WTC11 (cell line): ENCODE results near the gene STX8. TPM values are rescaled to one million over a fixed set of nuclear protein-coding genes. Genes with fewer than 3 reads are reported as not detected.

Source experiments
- ATAC-seq: fragments of 200-7000 bp; cut with Tn5 transposase; 2 replicates; pipeline ENCODE4 v1.10.0; 2021; ENCODE audit warnings: mild to moderate bottlenecking, moderate library complexity
- CTCF ChIA-PET: fragments of 300-600 bp; sonication (Branson Sonifier 250); formaldehyde crosslinking; loops from one replicate; lab custom pipeline; 2021; ENCODE audit warnings: antibody characterized with exemption; lab: Charles Lee
- POLR2A ChIA-PET: fragments of 350-600 bp; sonication (Branson Sonifier 250); formaldehyde crosslinking; loops from one replicate; lab custom pipeline; 2021; ENCODE audit warnings: antibody characterized with exemption; lab: Charles Lee
- DNase-seq: peaks from one replicate; pipeline ENCODE4 v3.0.0; 2021; ENCODE audit warnings: low spot score
- H3K27ac Mint-ChIP-seq: 2 replicates; pipeline ENCODE4 v1.8.0; 2021; ENCODE audit warnings: mixed read lengths
- H3K27me3 Mint-ChIP-seq: 2 replicates; pipeline ENCODE4 v1.8.0; 2021; ENCODE audit warnings: low read depth, mild to moderate bottlenecking, moderate library complexity, mixed read lengths
- H3K36me3 Mint-ChIP-seq: 2 replicates; pipeline ENCODE4 v1.8.0; 2021; ENCODE audit warnings: mixed read lengths
- H3K4me1 Mint-ChIP-seq: 2 replicates; pipeline ENCODE4 v1.8.0; 2022; ENCODE audit warnings: mixed read lengths
- H3K4me3 Mint-ChIP-seq: 2 replicates; pipeline ENCODE4 v1.8.0; 2021; ENCODE audit warnings: mild to moderate bottlenecking, moderate library complexity, mixed read lengths
- H3K9me3 Mint-ChIP-seq: 2 replicates; pipeline ENCODE4 v1.8.0; 2021; ENCODE audit warnings: mixed read lengths
- CREM ChIP-seq: sonication (generic); formaldehyde crosslinking; IDR thresholded peaks from 2 replicates; pipeline ENCODE4 v1.8.1; 2022; ENCODE audit warnings: mild to moderate bottlenecking, missing genetic modification reagents, moderate library complexity
- ESRRA ChIP-seq: sonication (generic); formaldehyde crosslinking; IDR thresholded peaks from 2 replicates; pipeline ENCODE4 v1.8.1; 2022; ENCODE audit warnings: mild to moderate bottlenecking, missing genetic modification reagents, borderline replicate concordance
- ETV6 ChIP-seq: sonication (generic); formaldehyde crosslinking; IDR thresholded peaks from 2 replicates; pipeline ENCODE4 v1.8.1; 2022; ENCODE audit warnings: mild to moderate bottlenecking, missing genetic modification reagents
- GTF2I ChIP-seq: fragments of 250-450 bp; sonication (Bioruptor Pico); conservative IDR thresholded peaks from 2 replicates; pipeline ENCODE4 v1.4.0; 2021; ENCODE audit warnings: mild to moderate bottlenecking
- JAZF1 ChIP-seq: fragments of 250-450 bp; sonication (Bioruptor Pico); IDR thresholded peaks from 2 replicates; pipeline ENCODE4 v1.9.0; 2021; ENCODE audit warnings: moderate library complexity, mild to moderate bottlenecking, inconsistent platforms
- SOX15 ChIP-seq: fragments of 250-450 bp; sonication (Bioruptor Pico); IDR thresholded peaks from 2 replicates; pipeline ENCODE4 v1.9.0; 2021; ENCODE audit warnings: mild to moderate bottlenecking
- TEAD1 ChIP-seq: sonication (generic); formaldehyde crosslinking; IDR thresholded peaks from 2 replicates; pipeline ENCODE4 v1.8.0; 2022; ENCODE audit warnings: mild to moderate bottlenecking, missing genetic modification reagents
- total RNA-seq: library from RNA; stranded (reverse); gene quantifications from 3 replicates; pipeline ENCODE4 v1.2.3, GENCODE V29; 2021
- TF ChIP-seq, protein P1 (sequence below): fragments of 250-450 bp; sonication (Bioruptor Pico); IDR thresholded peaks from 2 replicates; pipeline ENCODE4 v1.9.0; 2021; ENCODE audit warnings: mild to moderate bottlenecking
- TF ChIP-seq, protein P2 (sequence below): sonication (generic); formaldehyde crosslinking; conservative IDR thresholded peaks from 2 replicates; pipeline ENCODE4 v1.8.1; 2022; ENCODE audit warnings: mild to moderate bottlenecking, missing genetic modification reagents
- TF ChIP-seq, protein P3 (sequence below): sonication (generic); formaldehyde crosslinking; IDR thresholded peaks from 2 replicates; pipeline ENCODE4 v1.8.1; 2022; ENCODE audit warnings: mild to moderate bottlenecking, moderate library complexity, missing genetic modification reagents
- TF ChIP-seq, protein P4 (sequence below): fragments of 250-450 bp; sonication (Bioruptor Pico); IDR thresholded peaks from 2 replicates; pipeline ENCODE4 v1.8.0; 2021; ENCODE audit warnings: mild to moderate bottlenecking
- TF ChIP-seq, protein P5 (sequence below): sonication (generic); formaldehyde crosslinking; conservative IDR thresholded peaks from 2 replicates; pipeline ENCODE4 v1.8.1; 2023; ENCODE audit warnings: mild to moderate bottlenecking, low read depth, missing genetic modification reagents, moderate library complexity
- TF ChIP-seq, protein P6 (sequence below): fragments of 250-450 bp; sonication (Bioruptor Pico); IDR thresholded peaks from 2 replicates; pipeline ENCODE4 v1.9.0; 2021; ENCODE audit warnings: mild to moderate bottlenecking, borderline replicate concordance
- TF ChIP-seq, protein P7 (sequence below): sonication (generic); formaldehyde crosslinking; IDR thresholded peaks from 2 replicates; pipeline ENCODE4 v1.8.1; 2023; ENCODE audit warnings: mild to moderate bottlenecking, missing genetic modification reagents
- TF ChIP-seq, protein P8 (sequence below): fragments of 200-600 bp; IDR thresholded peaks from 2 replicates; pipeline ENCODE4 v1.8.0; 2022; ENCODE audit warnings: antibody characterized with exemption

Gene STX8
- total RNA-seq, 1 experiment from 2014 or later, result 39.9 TPM

DNA sequence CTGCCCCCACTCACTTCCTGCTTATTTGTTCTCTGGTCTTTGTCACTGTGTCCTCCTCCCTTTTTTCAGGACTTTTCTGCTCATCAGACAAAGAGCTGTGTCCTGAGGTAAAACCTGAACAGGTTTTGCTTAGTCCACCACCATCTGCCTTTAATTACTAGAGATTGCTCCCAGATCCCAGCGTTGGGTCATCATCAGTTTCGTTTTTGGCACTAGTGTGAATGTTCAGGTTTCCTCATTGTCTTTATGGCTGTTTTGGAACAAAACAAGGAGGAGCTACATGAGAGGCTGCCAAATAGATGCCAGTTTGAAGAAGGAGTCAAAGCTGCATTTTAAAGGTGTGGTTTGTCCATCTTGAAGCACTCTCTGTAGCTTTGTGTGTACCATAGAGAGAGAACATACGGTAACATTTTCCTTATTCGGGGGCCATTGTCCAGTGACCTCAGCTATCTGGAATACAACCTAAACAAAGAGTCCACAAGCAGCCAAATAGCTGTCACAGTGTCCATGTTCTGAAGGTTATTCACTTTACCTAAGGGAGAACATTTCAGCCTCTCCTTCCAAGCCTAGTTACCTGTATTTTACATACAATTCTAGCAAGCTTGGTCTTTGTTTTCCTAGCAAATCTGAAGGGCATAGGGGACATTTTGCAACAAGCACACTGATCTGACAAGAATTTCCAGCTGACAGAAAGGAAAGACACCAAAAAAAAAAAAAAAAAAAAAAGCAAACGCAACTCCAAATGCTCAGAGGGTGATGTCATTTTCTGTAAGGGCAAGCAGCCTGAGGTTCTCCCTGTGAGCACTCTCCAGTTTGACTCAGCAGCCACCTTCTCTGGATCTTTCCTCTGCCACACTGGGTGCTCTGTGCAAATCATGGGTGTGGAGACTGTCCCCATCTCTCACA, 358.2 kb downstream of the STX8 start:
- Mint-ChIP-seq H3K4me3 (no peak overlapping the region), H3K4me1 (peaks cover 20% of the 10 kb centered on the region), H3K27ac (no peak overlapping the region), H3K27me3 (no peaks in the 10 kb centered on the region; the same call in 1 of the 2 replicates), H3K9me3 (peaks cover 19% of the 10 kb centered on the region), H3K36me3 (peaks cover 19% of the 10 kb centered on the region)
- ChIA-PET CTCF (interaction anchor here (0.8 to 1.4 kb wide), 2 partner anchors 39 to 75 kb away, joined by 3 read pairs; no protein-coding TSS in a partner anchor), POLR2A (interaction anchor here (0.7 kb wide), 1 partner anchor 198 kb away, joined by 7 read pairs; no protein-coding TSS in a partner anchor)
- DNase-seq (no peak), ATAC-seq (no peak)
- TF ChIP-seq CREM (CRISPR knock-in tag) (no peak), TEAD1 (no peak), SOX15 (CRISPR knock-in tag) (no peak), GTF2I (no peak), ETV6 (CRISPR knock-in tag) (no peak), ESRRA (CRISPR knock-in tag) (no peak), JAZF1 (CRISPR knock-in tag) (no peak)
- TF ChIP-seq, protein P1, sequence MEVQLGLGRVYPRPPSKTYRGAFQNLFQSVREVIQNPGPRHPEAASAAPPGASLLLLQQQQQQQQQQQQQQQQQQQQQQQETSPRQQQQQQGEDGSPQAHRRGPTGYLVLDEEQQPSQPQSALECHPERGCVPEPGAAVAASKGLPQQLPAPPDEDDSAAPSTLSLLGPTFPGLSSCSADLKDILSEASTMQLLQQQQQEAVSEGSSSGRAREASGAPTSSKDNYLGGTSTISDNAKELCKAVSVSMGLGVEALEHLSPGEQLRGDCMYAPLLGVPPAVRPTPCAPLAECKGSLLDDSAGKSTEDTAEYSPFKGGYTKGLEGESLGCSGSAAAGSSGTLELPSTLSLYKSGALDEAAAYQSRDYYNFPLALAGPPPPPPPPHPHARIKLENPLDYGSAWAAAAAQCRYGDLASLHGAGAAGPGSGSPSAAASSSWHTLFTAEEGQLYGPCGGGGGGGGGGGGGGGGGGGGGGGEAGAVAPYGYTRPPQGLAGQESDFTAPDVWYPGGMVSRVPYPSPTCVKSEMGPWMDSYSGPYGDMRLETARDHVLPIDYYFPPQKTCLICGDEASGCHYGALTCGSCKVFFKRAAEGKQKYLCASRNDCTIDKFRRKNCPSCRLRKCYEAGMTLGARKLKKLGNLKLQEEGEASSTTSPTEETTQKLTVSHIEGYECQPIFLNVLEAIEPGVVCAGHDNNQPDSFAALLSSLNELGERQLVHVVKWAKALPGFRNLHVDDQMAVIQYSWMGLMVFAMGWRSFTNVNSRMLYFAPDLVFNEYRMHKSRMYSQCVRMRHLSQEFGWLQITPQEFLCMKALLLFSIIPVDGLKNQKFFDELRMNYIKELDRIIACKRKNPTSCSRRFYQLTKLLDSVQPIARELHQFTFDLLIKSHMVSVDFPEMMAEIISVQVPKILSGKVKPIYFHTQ (CRISPR knock-in tag), result no peak
- TF ChIP-seq, protein P2, sequence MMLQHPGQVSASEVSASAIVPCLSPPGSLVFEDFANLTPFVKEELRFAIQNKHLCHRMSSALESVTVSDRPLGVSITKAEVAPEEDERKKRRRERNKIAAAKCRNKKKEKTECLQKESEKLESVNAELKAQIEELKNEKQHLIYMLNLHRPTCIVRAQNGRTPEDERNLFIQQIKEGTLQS (CRISPR knock-in tag), result no peak
- TF ChIP-seq, protein P3, sequence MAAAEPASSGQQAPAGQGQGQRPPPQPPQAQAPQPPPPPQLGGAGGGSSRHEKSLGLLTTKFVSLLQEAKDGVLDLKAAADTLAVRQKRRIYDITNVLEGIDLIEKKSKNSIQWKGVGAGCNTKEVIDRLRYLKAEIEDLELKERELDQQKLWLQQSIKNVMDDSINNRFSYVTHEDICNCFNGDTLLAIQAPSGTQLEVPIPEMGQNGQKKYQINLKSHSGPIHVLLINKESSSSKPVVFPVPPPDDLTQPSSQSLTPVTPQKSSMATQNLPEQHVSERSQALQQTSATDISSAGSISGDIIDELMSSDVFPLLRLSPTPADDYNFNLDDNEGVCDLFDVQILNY (CRISPR knock-in tag), result no peak
- TF ChIP-seq, protein P4, sequence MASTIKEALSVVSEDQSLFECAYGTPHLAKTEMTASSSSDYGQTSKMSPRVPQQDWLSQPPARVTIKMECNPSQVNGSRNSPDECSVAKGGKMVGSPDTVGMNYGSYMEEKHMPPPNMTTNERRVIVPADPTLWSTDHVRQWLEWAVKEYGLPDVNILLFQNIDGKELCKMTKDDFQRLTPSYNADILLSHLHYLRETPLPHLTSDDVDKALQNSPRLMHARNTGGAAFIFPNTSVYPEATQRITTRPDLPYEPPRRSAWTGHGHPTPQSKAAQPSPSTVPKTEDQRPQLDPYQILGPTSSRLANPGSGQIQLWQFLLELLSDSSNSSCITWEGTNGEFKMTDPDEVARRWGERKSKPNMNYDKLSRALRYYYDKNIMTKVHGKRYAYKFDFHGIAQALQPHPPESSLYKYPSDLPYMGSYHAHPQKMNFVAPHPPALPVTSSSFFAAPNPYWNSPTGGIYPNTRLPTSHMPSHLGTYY (CRISPR knock-in tag), result no peak
- TF ChIP-seq, protein P5, sequence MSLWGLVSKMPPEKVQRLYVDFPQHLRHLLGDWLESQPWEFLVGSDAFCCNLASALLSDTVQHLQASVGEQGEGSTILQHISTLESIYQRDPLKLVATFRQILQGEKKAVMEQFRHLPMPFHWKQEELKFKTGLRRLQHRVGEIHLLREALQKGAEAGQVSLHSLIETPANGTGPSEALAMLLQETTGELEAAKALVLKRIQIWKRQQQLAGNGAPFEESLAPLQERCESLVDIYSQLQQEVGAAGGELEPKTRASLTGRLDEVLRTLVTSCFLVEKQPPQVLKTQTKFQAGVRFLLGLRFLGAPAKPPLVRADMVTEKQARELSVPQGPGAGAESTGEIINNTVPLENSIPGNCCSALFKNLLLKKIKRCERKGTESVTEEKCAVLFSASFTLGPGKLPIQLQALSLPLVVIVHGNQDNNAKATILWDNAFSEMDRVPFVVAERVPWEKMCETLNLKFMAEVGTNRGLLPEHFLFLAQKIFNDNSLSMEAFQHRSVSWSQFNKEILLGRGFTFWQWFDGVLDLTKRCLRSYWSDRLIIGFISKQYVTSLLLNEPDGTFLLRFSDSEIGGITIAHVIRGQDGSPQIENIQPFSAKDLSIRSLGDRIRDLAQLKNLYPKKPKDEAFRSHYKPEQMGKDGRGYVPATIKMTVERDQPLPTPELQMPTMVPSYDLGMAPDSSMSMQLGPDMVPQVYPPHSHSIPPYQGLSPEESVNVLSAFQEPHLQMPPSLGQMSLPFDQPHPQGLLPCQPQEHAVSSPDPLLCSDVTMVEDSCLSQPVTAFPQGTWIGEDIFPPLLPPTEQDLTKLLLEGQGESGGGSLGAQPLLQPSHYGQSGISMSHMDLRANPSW, result no peak
- TF ChIP-seq, protein P6, sequence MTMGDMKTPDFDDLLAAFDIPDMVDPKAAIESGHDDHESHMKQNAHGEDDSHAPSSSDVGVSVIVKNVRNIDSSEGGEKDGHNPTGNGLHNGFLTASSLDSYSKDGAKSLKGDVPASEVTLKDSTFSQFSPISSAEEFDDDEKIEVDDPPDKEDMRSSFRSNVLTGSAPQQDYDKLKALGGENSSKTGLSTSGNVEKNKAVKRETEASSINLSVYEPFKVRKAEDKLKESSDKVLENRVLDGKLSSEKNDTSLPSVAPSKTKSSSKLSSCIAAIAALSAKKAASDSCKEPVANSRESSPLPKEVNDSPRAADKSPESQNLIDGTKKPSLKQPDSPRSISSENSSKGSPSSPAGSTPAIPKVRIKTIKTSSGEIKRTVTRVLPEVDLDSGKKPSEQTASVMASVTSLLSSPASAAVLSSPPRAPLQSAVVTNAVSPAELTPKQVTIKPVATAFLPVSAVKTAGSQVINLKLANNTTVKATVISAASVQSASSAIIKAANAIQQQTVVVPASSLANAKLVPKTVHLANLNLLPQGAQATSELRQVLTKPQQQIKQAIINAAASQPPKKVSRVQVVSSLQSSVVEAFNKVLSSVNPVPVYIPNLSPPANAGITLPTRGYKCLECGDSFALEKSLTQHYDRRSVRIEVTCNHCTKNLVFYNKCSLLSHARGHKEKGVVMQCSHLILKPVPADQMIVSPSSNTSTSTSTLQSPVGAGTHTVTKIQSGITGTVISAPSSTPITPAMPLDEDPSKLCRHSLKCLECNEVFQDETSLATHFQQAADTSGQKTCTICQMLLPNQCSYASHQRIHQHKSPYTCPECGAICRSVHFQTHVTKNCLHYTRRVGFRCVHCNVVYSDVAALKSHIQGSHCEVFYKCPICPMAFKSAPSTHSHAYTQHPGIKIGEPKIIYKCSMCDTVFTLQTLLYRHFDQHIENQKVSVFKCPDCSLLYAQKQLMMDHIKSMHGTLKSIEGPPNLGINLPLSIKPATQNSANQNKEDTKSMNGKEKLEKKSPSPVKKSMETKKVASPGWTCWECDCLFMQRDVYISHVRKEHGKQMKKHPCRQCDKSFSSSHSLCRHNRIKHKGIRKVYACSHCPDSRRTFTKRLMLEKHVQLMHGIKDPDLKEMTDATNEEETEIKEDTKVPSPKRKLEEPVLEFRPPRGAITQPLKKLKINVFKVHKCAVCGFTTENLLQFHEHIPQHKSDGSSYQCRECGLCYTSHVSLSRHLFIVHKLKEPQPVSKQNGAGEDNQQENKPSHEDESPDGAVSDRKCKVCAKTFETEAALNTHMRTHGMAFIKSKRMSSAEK (CRISPR knock-in tag), result no peak
- TF ChIP-seq, protein P7, sequence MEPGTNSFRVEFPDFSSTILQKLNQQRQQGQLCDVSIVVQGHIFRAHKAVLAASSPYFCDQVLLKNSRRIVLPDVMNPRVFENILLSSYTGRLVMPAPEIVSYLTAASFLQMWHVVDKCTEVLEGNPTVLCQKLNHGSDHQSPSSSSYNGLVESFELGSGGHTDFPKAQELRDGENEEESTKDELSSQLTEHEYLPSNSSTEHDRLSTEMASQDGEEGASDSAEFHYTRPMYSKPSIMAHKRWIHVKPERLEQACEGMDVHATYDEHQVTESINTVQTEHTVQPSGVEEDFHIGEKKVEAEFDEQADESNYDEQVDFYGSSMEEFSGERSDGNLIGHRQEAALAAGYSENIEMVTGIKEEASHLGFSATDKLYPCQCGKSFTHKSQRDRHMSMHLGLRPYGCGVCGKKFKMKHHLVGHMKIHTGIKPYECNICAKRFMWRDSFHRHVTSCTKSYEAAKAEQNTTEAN (CRISPR knock-in tag), result no peak
- TF ChIP-seq, protein P8, sequence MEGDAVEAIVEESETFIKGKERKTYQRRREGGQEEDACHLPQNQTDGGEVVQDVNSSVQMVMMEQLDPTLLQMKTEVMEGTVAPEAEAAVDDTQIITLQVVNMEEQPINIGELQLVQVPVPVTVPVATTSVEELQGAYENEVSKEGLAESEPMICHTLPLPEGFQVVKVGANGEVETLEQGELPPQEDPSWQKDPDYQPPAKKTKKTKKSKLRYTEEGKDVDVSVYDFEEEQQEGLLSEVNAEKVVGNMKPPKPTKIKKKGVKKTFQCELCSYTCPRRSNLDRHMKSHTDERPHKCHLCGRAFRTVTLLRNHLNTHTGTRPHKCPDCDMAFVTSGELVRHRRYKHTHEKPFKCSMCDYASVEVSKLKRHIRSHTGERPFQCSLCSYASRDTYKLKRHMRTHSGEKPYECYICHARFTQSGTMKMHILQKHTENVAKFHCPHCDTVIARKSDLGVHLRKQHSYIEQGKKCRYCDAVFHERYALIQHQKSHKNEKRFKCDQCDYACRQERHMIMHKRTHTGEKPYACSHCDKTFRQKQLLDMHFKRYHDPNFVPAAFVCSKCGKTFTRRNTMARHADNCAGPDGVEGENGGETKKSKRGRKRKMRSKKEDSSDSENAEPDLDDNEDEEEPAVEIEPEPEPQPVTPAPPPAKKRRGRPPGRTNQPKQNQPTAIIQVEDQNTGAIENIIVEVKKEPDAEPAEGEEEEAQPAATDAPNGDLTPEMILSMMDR, result no peak
